ENCODE measurements around the gene TPP1.
A peak's percentile ranks its signal among the peaks of the same experiment; 100 is the strongest.

Gene TPP1

GRCh38 chr11:6614446-6614845 lies 4.8 kb downstream of the TPP1 start:
- Mint-ChIP-seq H3K27ac (no peak overlapping the region), H3K36me3 (ENCODE audit: low read depth) (peaks cover 34% of the 10 kb centered on the region), H3K27me3 (ENCODE audit: low read depth) (no peaks in the 10 kb centered on the region), H3K4me1 (ENCODE audit: low read depth) (peaks cover 23% of the 10 kb centered on the region), H3K4me3 (no peak overlapping the region), H3K9me3 (no peaks in the 10 kb centered on the region)

GRCh38 chr11:6613496-6613895 lies 5.7 kb downstream of the TPP1 start:
- peaks cover 24% of the 10 kb centered on the region for H3K4me1 Mint-ChIP-seq (ENCODE audit: low read depth)
- peaks cover 42% of the 10 kb centered on the region for H3K36me3 Mint-ChIP-seq (ENCODE audit: low read depth)
- H3K27ac Mint-ChIP-seq, result no peak overlapping the region
- H3K9me3 Mint-ChIP-seq, result no peaks in the 10 kb centered on the region
- H3K4me3 Mint-ChIP-seq, result no peak overlapping the region
- no peaks in the 10 kb centered on the region for H3K27me3 Mint-ChIP-seq (ENCODE audit: low read depth)

- H3K27me3 Mint-ChIP-seq (ENCODE audit: low read depth), result no peaks in the 10 kb centered on the region
- peak within 1 kb of the TSS; percentile 95 for H3K27ac Mint-ChIP-seq
- peaks cover 32% of the 10 kb centered on the region for H3K4me1 Mint-ChIP-seq (ENCODE audit: low read depth)
- H3K4me3 Mint-ChIP-seq, result peak within 1 kb of the TSS; percentile 95
- no peaks in the 10 kb centered on the region for H3K9me3 Mint-ChIP-seq
- peaks cover 45% of the 10 kb centered on the region for H3K36me3 Mint-ChIP-seq (ENCODE audit: low read depth)
Measured at GRCh38 chr11:6612213-6613041, 6.8 kb downstream of the TPP1 start, which contains the start of gene TAF10. TAF10 (minus strand) TSS chr11:6612216; CDS start chr11:6612189, 27 bp downstream.

- Mint-ChIP-seq H3K36me3 (ENCODE audit: low read depth) (peaks cover 47% of the 10 kb centered on the region), H3K9me3 (no peaks in the 10 kb centered on the region), H3K27me3 (ENCODE audit: low read depth) (no peaks in the 10 kb centered on the region), H3K27ac (peak overlapping the region; percentile 95), H3K4me1 (ENCODE audit: low read depth) (peaks cover 35% of the 10 kb centered on the region), H3K4me3 (peak overlapping the region; percentile 95)
Measured at GRCh38 chr11:6611963-6612212, 7.3 kb downstream of the TPP1 start.

GRCh38 chr11:6611092-6611962 lies 7.9 kb downstream of the TPP1 start:
- Mint-ChIP-seq H3K4me3 (peak overlapping the region; percentile 95), H3K9me3 (no peaks in the 10 kb centered on the region), H3K27me3 (ENCODE audit: low read depth) (no peaks in the 10 kb centered on the region), H3K4me1 (ENCODE audit: low read depth) (peaks cover 37% of the 10 kb centered on the region), H3K27ac (peak overlapping the region; percentile 95), H3K36me3 (ENCODE audit: low read depth) (peaks cover 45% of the 10 kb centered on the region)

GRCh38 chr11:6610591-6610990 lies 8.6 kb downstream of the TPP1 start:
- Mint-ChIP-seq H3K4me1 (ENCODE audit: low read depth) (peaks cover 38% of the 10 kb centered on the region), H3K36me3 (ENCODE audit: low read depth) (peaks cover 43% of the 10 kb centered on the region), H3K9me3 (no peaks in the 10 kb centered on the region), H3K27me3 (ENCODE audit: low read depth) (no peaks in the 10 kb centered on the region), H3K27ac (peak overlapping the region; percentile 16), H3K4me3 (peak overlapping the region; percentile 95)

- H3K27me3 Mint-ChIP-seq (ENCODE audit: low read depth), result no peaks in the 10 kb centered on the region
- H3K36me3 Mint-ChIP-seq (ENCODE audit: low read depth), result peaks cover 36% of the 10 kb centered on the region
- H3K27ac Mint-ChIP-seq, result no peak overlapping the region
- H3K4me1 Mint-ChIP-seq (ENCODE audit: low read depth), result peaks cover 39% of the 10 kb centered on the region
- no peaks in the 10 kb centered on the region for H3K9me3 Mint-ChIP-seq
- peak overlapping the region; percentile 20 for H3K4me3 Mint-ChIP-seq
Measured at GRCh38 chr11:6609502-6610015, 9.7 kb downstream of the TPP1 start.

GRCh38 chr11:6608726-6609501 lies 10.3 kb downstream of the TPP1 start:
- peaks cover 39% of the 10 kb centered on the region for H3K4me1 Mint-ChIP-seq (ENCODE audit: low read depth)
- H3K4me3 Mint-ChIP-seq, result no peak overlapping the region

GRCh38 chr11:6608011-6608410 lies 11.2 kb downstream of the TPP1 start:
- Mint-ChIP-seq H3K9me3 (no peaks in the 10 kb centered on the region), H3K36me3 (ENCODE audit: low read depth) (peaks cover 36% of the 10 kb centered on the region), H3K4me1 (ENCODE audit: low read depth) (peaks cover 39% of the 10 kb centered on the region), H3K27ac (no peak overlapping the region), H3K4me3 (no peak overlapping the region), H3K27me3 (ENCODE audit: low read depth) (no peaks in the 10 kb centered on the region)

More at GRCh38 chr11:6608726-6609501, 10.3 kb downstream of the TPP1 start:
- Mint-ChIP-seq H3K27ac (no peak overlapping the region), H3K9me3 (no peaks in the 10 kb centered on the region), H3K27me3 (ENCODE audit: low read depth) (no peaks in the 10 kb centered on the region), H3K36me3 (ENCODE audit: low read depth) (peaks cover 36% of the 10 kb centered on the region)

- Mint-ChIP-seq H3K27ac (peak overlapping the region; percentile 80), H3K4me3 (peak overlapping the region; percentile 60), H3K36me3 (ENCODE audit: low read depth) (peaks cover 36% of the 10 kb centered on the region), H3K9me3 (no peaks in the 10 kb centered on the region), H3K27me3 (ENCODE audit: low read depth) (no peaks in the 10 kb centered on the region), H3K4me1 (ENCODE audit: low read depth) (peaks cover 39% of the 10 kb centered on the region)
Measured at GRCh38 chr11:6607190-6607795, 11.9 kb downstream of the TPP1 start.

GRCh38 chr11:6606471-6607189 lies 12.6 kb downstream of the TPP1 start:
- H3K4me3 Mint-ChIP-seq, result no peak overlapping the region

GRCh38 chr11:6604790-6605189 lies 14.4 kb downstream of the TPP1 start:
- Mint-ChIP-seq H3K9me3 (no peaks in the 10 kb centered on the region), H3K27ac (no peak overlapping the region), H3K36me3 (ENCODE audit: low read depth) (peaks cover 28% of the 10 kb centered on the region), H3K4me1 (ENCODE audit: low read depth) (peaks cover 30% of the 10 kb centered on the region), H3K27me3 (ENCODE audit: low read depth) (no peaks in the 10 kb centered on the region), H3K4me3 (no peak overlapping the region)

More at GRCh38 chr11:6606471-6607189, 12.6 kb downstream of the TPP1 start:
- H3K4me1 Mint-ChIP-seq (ENCODE audit: low read depth), result peaks cover 39% of the 10 kb centered on the region
- no peaks in the 10 kb centered on the region for H3K27me3 Mint-ChIP-seq (ENCODE audit: low read depth)
- peaks cover 40% of the 10 kb centered on the region for H3K36me3 Mint-ChIP-seq (ENCODE audit: low read depth)
- H3K9me3 Mint-ChIP-seq, result no peaks in the 10 kb centered on the region
- H3K27ac Mint-ChIP-seq, result peak overlapping the region; percentile 80

GRCh38 chr11:6604081-6604626 lies 15.1 kb downstream of the TPP1 start:
- H3K27me3 Mint-ChIP-seq (ENCODE audit: low read depth), result no peaks in the 10 kb centered on the region
- no peak overlapping the region for H3K27ac Mint-ChIP-seq
- no peak overlapping the region for H3K4me3 Mint-ChIP-seq
- H3K9me3 Mint-ChIP-seq, result no peaks in the 10 kb centered on the region
- H3K4me1 Mint-ChIP-seq (ENCODE audit: low read depth), result peaks cover 31% of the 10 kb centered on the region
- H3K36me3 Mint-ChIP-seq (ENCODE audit: low read depth), result peaks cover 28% of the 10 kb centered on the region

Measured in T-helper 1 cell treated with Interleukin-12 subunit alpha and Interleukin-12 subunit beta and Interleukin-4 antibody, amounts not matched to agents 30 μg/mL and 1 μg/mL, for 36 hours (primary cell).